K562 (cell line): Measurements from ENCODE around the gene CHURC1. TPM values are rescaled to one million over a fixed set of nuclear protein-coding genes. Genes with fewer than 3 reads are reported as not detected.

Experiments
- ATAC-seq: fragments of 200-7000 bp; cut with Tn5 transposase; 3 replicates; pipeline ENCODE4 v1.9.1; 2020; ENCODE audit warnings: moderate library complexity
- BruUV-seq: library from RNA; stranded (reverse); fragments of 400-500 nt; replicated peaks from 2 replicates; lab custom pipeline; 2021; lab: Mats Ljungman, UMichigan
- CTCF ChIA-PET: fragments of 300-600 bp; formaldehyde crosslinking; extraction: SDS; loops from one replicate; lab custom pipeline; 2021; ENCODE audit warnings: low intra/inter-chr PET ratio; lab: Yijun Ruan, JAX
- POLR2A ChIA-PET: fragments of 300-600, 350-650 bp; sonication (Branson Sonifier 250); formaldehyde crosslinking; extraction: SDS; loops from one replicate; lab custom pipeline; 2021; ENCODE audit warnings: antibody characterized with exemption, inconsistent platforms; lab: Yijun Ruan, JAX
- DNase-seq, 4 experiments: peaks; one replicate each; pipeline versions ENCODE4 v3.0.0 to v3.0.0-alpha.2; 2011 to 2018; ENCODE audit warnings: low spot score in 3 of 4, mixed read lengths in 3 of 4; ENCODE audit errors: extremely low read depth in 1 of 4
- FAIRE-seq: peaks from 2 replicates; lab custom pipeline; 2011; peaks lifted over from hg19 to GRCh38; lab: Jason Lieb, UNC
- H2AFZ ChIP-seq: 2 replicates; pipeline ENCODE4 v1.6.0; 2011; ENCODE audit warnings: low read depth, low read length, control low read depth, inconsistent platforms
- H3K27ac ChIP-seq: fragments of 200-600 bp; 3 replicates; pipeline ENCODE4 v1.8.0; 2011; ENCODE audit warnings: low read depth, mild to moderate bottlenecking, control low read depth, inconsistent platforms, low read length, moderate library complexity, mixed read lengths; ENCODE audit errors: extremely low read depth
- H3K27me3 ChIP-seq, 2 experiments: fragments of 300-600 bp in 1 of 2; 2 replicates in 1 of 2; 3 replicates in 1 of 2; pipeline versions ENCODE4 v1.6.0 to v1.8.0; 2011; ENCODE audit warnings: inconsistent platforms in 2 of 2, low read length in 2 of 2, mild to moderate bottlenecking in 1 of 2, mixed read lengths in 1 of 2, moderate library complexity in 1 of 2; ENCODE audit not compliant: control insufficient read depth in 2 of 2, insufficient read depth in 2 of 2
- H3K36me3 ChIP-seq: fragments of 300-600 bp; 3 replicates; pipeline ENCODE4 v1.8.0; 2011; ENCODE audit warnings: mild to moderate bottlenecking, low read length, inconsistent platforms; ENCODE audit not compliant: control insufficient read depth, insufficient read depth
- H3K4me1 ChIP-seq, 2 experiments: fragments of 200-600 bp in 1 of 2; replicated peaks in 1 of 2; 2 replicates in 1 of 2; 3 replicates in 1 of 2; pipeline versions ENCODE4 v1.5.1 to v1.8.0; 2011; ENCODE audit warnings: inconsistent platforms in 2 of 2, low read length in 2 of 2, mild to moderate bottlenecking in 1 of 2, mixed read lengths in 1 of 2, moderate library complexity in 1 of 2; ENCODE audit not compliant: control insufficient read depth in 2 of 2, insufficient read depth in 2 of 2
- H3K4me2 ChIP-seq: 2 replicates; pipeline ENCODE4 v1.6.1; 2011; ENCODE audit warnings: low read length, control low read depth, inconsistent platforms, mixed read lengths; ENCODE audit not compliant: insufficient read depth
- H3K4me3 ChIP-seq: fragments of 200-600 bp; sonication (generic), shearing (Covaris generic); 2 replicates; pipeline ENCODE4 v1.5.1; 2016; ENCODE audit warnings: control low read depth, inconsistent platforms
- H3K79me2 ChIP-seq: fragments of 200-600 bp; 3 replicates; pipeline ENCODE4 v1.8.0; 2011; ENCODE audit warnings: low read length, inconsistent platforms; ENCODE audit not compliant: control insufficient read depth, insufficient read depth
- H3K9ac ChIP-seq, 2 experiments: 2 replicates each; pipeline versions ENCODE4 v1.6.0 to v1.6.1; 2011; ENCODE audit warnings: low read depth in 2 of 2, low read length in 2 of 2, control low read depth in 1 of 2, inconsistent platforms in 1 of 2, mild to moderate bottlenecking in 1 of 2, mixed read lengths in 1 of 2; ENCODE audit not compliant: insufficient read depth in 1 of 2
- H3K9me1 ChIP-seq: one replicate; pipeline ENCODE4 v1.6.0; 2011; ENCODE audit warnings: inconsistent platforms, mild to moderate bottlenecking, low read length, moderate library complexity; ENCODE audit not compliant: control insufficient read depth, insufficient read depth
- H3K9me3 ChIP-seq: replicated peaks from 2 replicates; pipeline ENCODE4 v1.5.1; 2011; ENCODE audit warnings: low read depth, low read length, inconsistent platforms; ENCODE audit not compliant: control insufficient read depth, insufficient read depth
- H4K20me1 ChIP-seq: replicated peaks from 2 replicates; pipeline ENCODE4 v1.6.1; 2011; ENCODE audit warnings: low read length, inconsistent platforms, mixed read lengths; ENCODE audit not compliant: control insufficient read depth, insufficient read depth
- ARID1B ChIP-seq: fragments of 450-650 bp; IDR thresholded peaks from 2 replicates; pipeline ENCODE4 v1.6.1; 2016; ENCODE audit warnings: antibody characterized with exemption, mild to moderate bottlenecking, inconsistent platforms
- CBFA2T3 ChIP-seq: fragments of 450-650 bp; IDR thresholded peaks from 2 replicates; pipeline ENCODE4 v1.6.1; 2017
- CTBP1 ChIP-seq: fragments of 450-650 bp; IDR thresholded peaks from 2 replicates; pipeline ENCODE4 v1.6.1; 2016; ENCODE audit warnings: borderline replicate concordance
- FOSL1 ChIP-seq: fragments of 200-800 bp; sonication (Bioruptor generic); conservative IDR thresholded peaks from 2 replicates; pipeline ENCODE4 v1.6.1; 2016; ENCODE audit warnings: missing genetic modification characterization, missing compliant biosample characterization
- HDAC1 ChIP-seq, 2 experiments: fragments of 450-650 bp; IDR thresholded peaks; 2 replicates each; pipeline ENCODE4 v1.6.1; 2016 to 2017; ENCODE audit warnings: inconsistent platforms in 1 of 2, mild to moderate bottlenecking in 1 of 2, moderate library complexity in 1 of 2
- HNRNPK ChIP-seq: fragments of 200-400 bp; formaldehyde crosslinking; IDR thresholded peaks from one replicate; pipeline ENCODE4 v1.6.1; 2018; ENCODE audit warnings: mild to moderate bottlenecking, low read depth, low read length; ENCODE audit not compliant: poor library complexity, severe bottlenecking
- KLF16 ChIP-seq: IDR thresholded peaks from 2 replicates; pipeline ENCODE4 v1.6.1; 2016; ENCODE audit warnings: antibody characterized with exemption
- NFIC ChIP-seq: fragments of 450-650 bp; IDR thresholded peaks from 2 replicates; pipeline ENCODE4 v1.6.1; 2017; ENCODE audit warnings: mild to moderate bottlenecking, inconsistent platforms
- RCOR1 ChIP-seq, 2 experiments: IDR thresholded peaks; 2 replicates each; pipeline ENCODE4 v1.6.1; 2012; ENCODE audit warnings: low read depth in 2 of 2, low read length in 2 of 2, borderline replicate concordance in 1 of 2, improper control_type of control experiment in 1 of 2
- SMARCA4 ChIP-seq: fragments of 450-650 bp; IDR thresholded peaks from 2 replicates; pipeline ENCODE4 v1.6.1; 2016
- SMARCE1 ChIP-seq: fragments of 450-650 bp; IDR thresholded peaks from 2 replicates; pipeline ENCODE4 v1.7.1; 2016; ENCODE audit warnings: mild to moderate bottlenecking
- SOX6 ChIP-seq: fragments of 450-650 bp; IDR thresholded peaks from 2 replicates; pipeline ENCODE4 v1.6.1; 2014; ENCODE audit warnings: mild to moderate bottlenecking
- THRB ChIP-seq: fragments of 450-650 bp; formaldehyde crosslinking; conservative IDR thresholded peaks from 2 replicates; pipeline ENCODE4 v1.4.0; 2022; ENCODE audit warnings: mild to moderate bottlenecking, missing genetic modification characterization
- TRIM28 ChIP-seq: fragments of 450-650 bp; IDR thresholded peaks from 2 replicates; pipeline ENCODE4 v1.6.1; 2017
- ZC3H4 ChIP-seq: sonication (generic); formaldehyde crosslinking; IDR thresholded peaks from 2 replicates; pipeline ENCODE4 v1.9.0; 2021; ENCODE audit warnings: missing genetic modification reagents, borderline replicate concordance
- WGBS: fragments of 100-300 bp; shearing (Covaris generic); methylation state at CpG from one replicate; pipeline ENCODE4 v1.1.6; 2016; ENCODE audit warnings: low coverage, mixed read lengths; ENCODE audit not compliant: insufficient coverage; ENCODE audit errors: missing lambda C conversion rate; 5-methylcytosine and 5-hydroxymethylcytosine counted together
- in situ Hi-C: fragments of 300-500 bp; cut with MboI; formaldehyde crosslinking; loops from 4 replicates; pipeline ENCODE4 v1.15.0; 2018; ENCODE audit warnings: inconsistent platforms, mixed read lengths
- intact Hi-C: fragments of 100-400 bp; cut with micrococcal nuclease; formaldehyde crosslinking; loops from 2 replicates; pipeline ENCODE4 v1.14.2; 2022
- polyA plus RNA-seq, 8 experiments: library from polyadenylated mRNA; depleted of rRNA in 4 of 8; stranded (reverse) in 5 of 8; unstranded in 3 of 8; fragments of >200 nt; fragmentation: Nextera tagmentation in 2 of 8; fragmentation: Illumina TruSeq in 1 of 8; extraction: Ambion mirVana in 2 of 8; extraction: Trizol in 1 of 8; gene quantifications; 2 replicates each; pipeline versions ENCODE4 v1.2.1 to v1.2.3, GENCODE V29; 2011 to 2014; ENCODE audit warnings: inconsistent platforms in 1 of 8, missing spikeins in 1 of 8
- total RNA-seq, 7 experiments: library from RNA; depleted of rRNA in 6 of 7; stranded (reverse); fragments of >200 nt in 6 of 7; fragmentation: Illumina TruSeq in 2 of 7; extraction: Trizol in 2 of 7; gene quantifications; 2 replicates each; pipeline versions ENCODE4 v1.2.1 to v1.2.3, GENCODE V29; 2011 to 2021; ENCODE audit warnings: low replicate concordance in 1 of 7
- TF ChIP-seq, protein P1 (sequence below): sonication (generic); IDR thresholded peaks from 2 replicates; pipeline ENCODE4 v1.6.1; 2016
- TF ChIP-seq, protein P2 (sequence below): sonication (generic); formaldehyde crosslinking; IDR thresholded peaks from 2 replicates; pipeline ENCODE4 v1.8.1; 2022; ENCODE audit warnings: missing genetic modification reagents
- TF ChIP-seq, protein P3 (sequence below), 2 experiments: IDR thresholded peaks in 1 of 2; conservative IDR thresholded peaks in 1 of 2; 2 replicates each; pipeline ENCODE4 v1.6.1; 2016; ENCODE audit warnings: low read depth in 2 of 2, mild to moderate bottlenecking in 1 of 2, missing compliant biosample characterization in 1 of 2, missing genetic modification characterization in 1 of 2, moderate library complexity in 1 of 2

CHURC1 gene
- total and polyA plus RNA-seq, 9 of the 15 experiments (the other 6 are each of a cell fraction or from before 2014, with no cell fraction given): 27.3 to 239 (median 45.6) TPM

DNA sequence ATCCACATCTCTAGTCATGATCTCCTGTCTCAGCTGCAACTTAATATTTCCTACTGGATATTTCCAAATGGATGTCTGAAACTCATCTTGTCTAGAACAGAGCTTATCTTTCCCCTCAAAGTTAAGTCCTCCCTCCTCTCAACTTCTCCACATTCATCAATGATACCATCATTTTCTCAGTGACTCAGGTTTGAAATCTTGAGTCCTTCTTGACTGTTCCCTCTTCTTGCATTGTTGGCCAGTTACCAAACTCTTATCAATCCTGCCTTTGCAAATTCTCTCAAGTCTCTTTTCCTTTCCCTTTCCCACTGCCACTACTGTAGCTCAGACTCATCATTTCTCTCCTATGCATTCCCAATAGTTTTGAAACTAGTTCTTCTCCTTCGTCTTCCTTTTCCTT, 14.3 kb upstream of the CHURC1 start:
- no peaks in the 10 kb centered on the region for H3K36me3 ChIP-seq
- H3K4me2 ChIP-seq: no peak overlapping the region
- DNase-seq: peak in 2 of 4 experiments; percentile 14 to 35
- intact Hi-C loops: loop anchor here (5.0 kb wide), 1 partner anchor 82 kb away; no protein-coding TSS in a partner anchor
- H3K27me3 ChIP-seq: peaks cover 4 to 5% of the 10 kb centered on the region in 2 experiments; a peak in 2 of 5 replicates
- CTCF ChIA-PET: no interaction called here
- WGBS: 0% methylated on average over 1 of the region's 1 CpG
- no peak overlapping the region for H2AFZ ChIP-seq
- BruUV-seq: no TSS peak
- in situ Hi-C loops: no loop called here
- ATAC-seq: no peak
- no peaks in the 10 kb centered on the region for H3K9me3 ChIP-seq
- no peak overlapping the region for H3K4me3 ChIP-seq
- H3K9me1 ChIP-seq: no peaks in the 10 kb centered on the region
- no peak overlapping the region for H3K27ac ChIP-seq
- H3K4me1 ChIP-seq: no peaks in the 10 kb centered on the region
- no peaks in the 10 kb centered on the region for H3K79me2 ChIP-seq
- POLR2A ChIA-PET: interaction anchor here (1.4 to 1.6 kb wide), 2 partner anchors 8 to 11 kb away, joined by 6 to 7 read pairs; no protein-coding TSS in a partner anchor
- no peaks in the 10 kb centered on the region for H4K20me1 ChIP-seq
- H3K9ac ChIP-seq: no peak overlapping the region
- FAIRE-seq: peak; percentile 42
- no peak for TF ChIP-seq SOX6
- TF ChIP-seq, protein P1, sequence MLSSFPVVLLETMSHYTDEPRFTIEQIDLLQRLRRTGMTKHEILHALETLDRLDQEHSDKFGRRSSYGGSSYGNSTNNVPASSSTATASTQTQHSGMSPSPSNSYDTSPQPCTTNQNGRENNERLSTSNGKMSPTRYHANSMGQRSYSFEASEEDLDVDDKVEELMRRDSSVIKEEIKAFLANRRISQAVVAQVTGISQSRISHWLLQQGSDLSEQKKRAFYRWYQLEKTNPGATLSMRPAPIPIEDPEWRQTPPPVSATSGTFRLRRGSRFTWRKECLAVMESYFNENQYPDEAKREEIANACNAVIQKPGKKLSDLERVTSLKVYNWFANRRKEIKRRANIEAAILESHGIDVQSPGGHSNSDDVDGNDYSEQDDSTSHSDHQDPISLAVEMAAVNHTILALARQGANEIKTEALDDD: 0 out of 2 replicates have a peak, but pooled peaks have one; percentile 27
- TF ChIP-seq, protein P2, sequence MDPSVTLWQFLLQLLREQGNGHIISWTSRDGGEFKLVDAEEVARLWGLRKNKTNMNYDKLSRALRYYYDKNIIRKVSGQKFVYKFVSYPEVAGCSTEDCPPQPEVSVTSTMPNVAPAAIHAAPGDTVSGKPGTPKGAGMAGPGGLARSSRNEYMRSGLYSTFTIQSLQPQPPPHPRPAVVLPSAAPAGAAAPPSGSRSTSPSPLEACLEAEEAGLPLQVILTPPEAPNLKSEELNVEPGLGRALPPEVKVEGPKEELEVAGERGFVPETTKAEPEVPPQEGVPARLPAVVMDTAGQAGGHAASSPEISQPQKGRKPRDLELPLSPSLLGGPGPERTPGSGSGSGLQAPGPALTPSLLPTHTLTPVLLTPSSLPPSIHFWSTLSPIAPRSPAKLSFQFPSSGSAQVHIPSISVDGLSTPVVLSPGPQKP (CRISPR knock-in tag): no peak
- TF ChIP-seq SMARCA4: peak; percentile 40; the same call in 1 of the 2 replicates
- TF ChIP-seq FOSL1: peak; percentile 74
- no peak for TF ChIP-seq KLF16
- peak in 1 of 2 experiments; percentile 34; a peak in 1 of 4 replicates for TF ChIP-seq HDAC1 (IDR thresholded peaks at IDR 0.05)
- TF ChIP-seq, protein P3, sequence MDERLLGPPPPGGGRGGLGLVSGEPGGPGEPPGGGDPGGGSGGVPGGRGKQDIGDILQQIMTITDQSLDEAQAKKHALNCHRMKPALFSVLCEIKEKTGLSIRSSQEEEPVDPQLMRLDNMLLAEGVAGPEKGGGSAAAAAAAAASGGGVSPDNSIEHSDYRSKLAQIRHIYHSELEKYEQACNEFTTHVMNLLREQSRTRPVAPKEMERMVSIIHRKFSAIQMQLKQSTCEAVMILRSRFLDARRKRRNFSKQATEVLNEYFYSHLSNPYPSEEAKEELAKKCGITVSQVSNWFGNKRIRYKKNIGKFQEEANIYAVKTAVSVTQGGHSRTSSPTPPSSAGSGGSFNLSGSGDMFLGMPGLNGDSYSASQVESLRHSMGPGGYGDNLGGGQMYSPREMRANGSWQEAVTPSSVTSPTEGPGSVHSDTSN (CRISPR knock-in tag; IDR thresholded peaks at IDR 0.05; ENCODE audit: low read depth): no peak
- TF ChIP-seq, protein P3 (tag; conservative IDR thresholded peaks at IDR 0.05; ENCODE audit: low read depth): 0 out of 2 replicates have a peak, but pooled peaks have one; percentile 29
- TF ChIP-seq CBFA2T3: peak; percentile 38; the same call in 1 of the 2 replicates
- peak; percentile 53 for TF ChIP-seq ARID1B
- TF ChIP-seq THRB (CRISPR knock-in tag): no peak
- TF ChIP-seq TRIM28: no peak
- TF ChIP-seq ZC3H4: no peak
- TF ChIP-seq CTBP1: 0 out of 2 replicates have a peak, but pooled peaks have one; percentile 44
- peak in 1 of 2 experiments; percentile 48; a peak in 1 of 4 replicates for TF ChIP-seq RCOR1 (IDR thresholded peaks at IDR 0.05; ENCODE audit: borderline replicate concordance in 1 of 2, low read depth in 2 of 2, low read length in 2 of 2)
- no peak for TF ChIP-seq HNRNPK
- TF ChIP-seq NFIC: peak; percentile 85
- peak; percentile 51; the same call in 1 of the 2 replicates for TF ChIP-seq SMARCE1
